Upper lobe of left lung (tissue), 4 donors: ENCODE data around the gene CTXND1.

Source experiments
- EP300 ChIP-seq, 4 donors: sonication (generic); formaldehyde crosslinking; IDR thresholded peaks; one replicate each; pipeline ENCODE4 v1.5.1; 2017; ENCODE audit warnings: antibody characterized with exemption in 4 of 4, control low read depth in 2 of 4
- POLR2AphosphoS5 ChIP-seq, 2 donors: sonication (generic); formaldehyde crosslinking; IDR thresholded peaks; one replicate each; pipeline ENCODE4 v1.5.1; 2017; ENCODE audit warnings: antibody characterized with exemption in 2 of 2
- TF ChIP-seq, protein P1 (sequence below), 6 experiments: fragments of 450-650 bp in 4 of 6; fragments of 200-600 bp in 2 of 6; sonication (generic) in 2 of 6; IDR thresholded peaks; one replicate each; pipeline ENCODE4 v1.5.1; 2016 to 2019; ENCODE audit warnings: antibody characterized with exemption in 6 of 6

DNA sequence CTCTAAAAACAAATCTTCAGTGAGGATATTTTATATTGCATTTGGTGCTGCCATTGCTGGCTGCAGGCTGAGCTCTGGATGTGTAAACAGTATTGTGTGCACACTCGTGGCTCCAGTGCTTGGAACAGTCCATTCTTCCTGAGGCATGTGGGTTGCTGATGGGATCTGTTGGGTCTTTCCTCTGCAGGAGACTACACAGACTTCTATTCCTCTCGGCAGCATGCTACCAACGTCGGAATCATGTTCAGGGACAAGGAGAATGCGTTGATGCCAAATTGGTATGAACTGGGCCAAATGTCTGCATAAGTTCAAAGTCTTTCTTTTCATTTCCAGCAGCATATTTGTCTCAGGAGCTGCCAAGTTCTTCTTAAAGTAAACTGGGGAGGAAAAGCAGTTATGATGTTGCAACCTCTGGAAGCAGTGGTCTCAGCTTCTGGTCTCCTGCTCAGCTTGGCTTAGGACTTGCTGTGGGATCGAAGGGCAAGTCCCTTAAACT lies 89.9 kb downstream of the CTXND1 start:
- TF ChIP-seq, protein P1, sequence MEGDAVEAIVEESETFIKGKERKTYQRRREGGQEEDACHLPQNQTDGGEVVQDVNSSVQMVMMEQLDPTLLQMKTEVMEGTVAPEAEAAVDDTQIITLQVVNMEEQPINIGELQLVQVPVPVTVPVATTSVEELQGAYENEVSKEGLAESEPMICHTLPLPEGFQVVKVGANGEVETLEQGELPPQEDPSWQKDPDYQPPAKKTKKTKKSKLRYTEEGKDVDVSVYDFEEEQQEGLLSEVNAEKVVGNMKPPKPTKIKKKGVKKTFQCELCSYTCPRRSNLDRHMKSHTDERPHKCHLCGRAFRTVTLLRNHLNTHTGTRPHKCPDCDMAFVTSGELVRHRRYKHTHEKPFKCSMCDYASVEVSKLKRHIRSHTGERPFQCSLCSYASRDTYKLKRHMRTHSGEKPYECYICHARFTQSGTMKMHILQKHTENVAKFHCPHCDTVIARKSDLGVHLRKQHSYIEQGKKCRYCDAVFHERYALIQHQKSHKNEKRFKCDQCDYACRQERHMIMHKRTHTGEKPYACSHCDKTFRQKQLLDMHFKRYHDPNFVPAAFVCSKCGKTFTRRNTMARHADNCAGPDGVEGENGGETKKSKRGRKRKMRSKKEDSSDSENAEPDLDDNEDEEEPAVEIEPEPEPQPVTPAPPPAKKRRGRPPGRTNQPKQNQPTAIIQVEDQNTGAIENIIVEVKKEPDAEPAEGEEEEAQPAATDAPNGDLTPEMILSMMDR (IDR thresholded peaks at IDR 0.05), result no peak
- no peak for TF ChIP-seq POLR2AphosphoS5 (IDR thresholded peaks at IDR 0.05)
- no peak for TF ChIP-seq EP300 (IDR thresholded peaks at IDR 0.05)
